ENCODE measurements around the gene LHPP. TPM values are rescaled to one million over a fixed set of nuclear protein-coding genes. Genes with fewer than 3 reads are reported as not detected.

Gene LHPP
- total RNA-seq, 1 donor from 2014 or later: 8.8 TPM

GRCh38 chr10:124418726-124419501 is 42.7 kb upstream of the LHPP start, which contains the start of gene OAT:
Gene OAT (minus strand): TSS chr10:124418923. CDS start chr10:124412171, 6,752 bp downstream.
- peak; percentile 95 for DNase-seq (ENCODE audit: low read depth, low spot score)
- Mint-ChIP-seq H3K4me3 (peak within 1 kb of the TSS; percentile 92), H3K36me3 (ENCODE audit: low read depth) (no peaks in the 10 kb centered on the region), H3K9me3 (no peaks in the 10 kb centered on the region), H3K4me1 (peaks cover 24% of the 10 kb centered on the region), H3K27ac (ENCODE audit: unreplicated experiment) (peak within 1 kb of the TSS; percentile 88), H3K27me3 (ENCODE audit: low read depth) (peaks cover 40% of the 10 kb centered on the region)
- peak; percentile 49 for TF ChIP-seq CTCF (conservative IDR thresholded peaks at IDR 0.05)

- Mint-ChIP-seq H3K36me3 (ENCODE audit: low read depth) (no peaks in the 10 kb centered on the region), H3K4me3 (peak overlapping the region; percentile 90), H3K9me3 (no peaks in the 10 kb centered on the region), H3K27ac (ENCODE audit: unreplicated experiment) (no peak overlapping the region), H3K27me3 (ENCODE audit: low read depth) (peaks cover 47% of the 10 kb centered on the region), H3K4me1 (peaks cover 24% of the 10 kb centered on the region)
- no peak for DNase-seq (ENCODE audit: low read depth, low spot score)
- no peak for TF ChIP-seq CTCF (conservative IDR thresholded peaks at IDR 0.05)
Observed at GRCh38 chr10:124419635-124420034, 42.0 kb upstream of the LHPP start.

DNA sequence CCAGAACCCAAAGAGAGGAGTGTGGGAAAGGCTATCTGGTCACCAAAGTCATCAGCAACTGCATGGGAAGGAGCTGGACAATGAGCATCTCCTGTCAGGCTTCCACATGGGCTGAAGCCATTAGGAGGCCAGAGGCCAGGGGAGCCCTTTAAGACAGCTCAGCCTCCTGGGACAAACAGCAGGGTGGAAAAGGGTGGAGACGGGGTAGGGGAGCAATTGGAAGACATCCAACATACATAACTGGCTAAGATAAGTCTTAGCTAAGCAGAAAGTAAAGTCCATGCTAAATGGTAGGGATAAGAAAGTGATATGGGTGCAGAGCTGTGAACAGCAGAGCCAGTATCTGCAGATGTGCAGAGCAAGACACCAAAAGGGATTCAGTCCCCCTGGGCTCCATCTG is 41.4 kb upstream of the LHPP start:
- Mint-ChIP-seq H3K27ac (ENCODE audit: unreplicated experiment) (no peak overlapping the region), H3K9me3 (no peaks in the 10 kb centered on the region), H3K4me3 (peak overlapping the region; percentile 49), H3K4me1 (peaks cover 24% of the 10 kb centered on the region), H3K36me3 (ENCODE audit: low read depth) (no peaks in the 10 kb centered on the region), H3K27me3 (ENCODE audit: low read depth) (peaks cover 48% of the 10 kb centered on the region)
- TF ChIP-seq CTCF (conservative IDR thresholded peaks at IDR 0.05): no peak
- DNase-seq (ENCODE audit: low read depth, low spot score): no peak

DNA sequence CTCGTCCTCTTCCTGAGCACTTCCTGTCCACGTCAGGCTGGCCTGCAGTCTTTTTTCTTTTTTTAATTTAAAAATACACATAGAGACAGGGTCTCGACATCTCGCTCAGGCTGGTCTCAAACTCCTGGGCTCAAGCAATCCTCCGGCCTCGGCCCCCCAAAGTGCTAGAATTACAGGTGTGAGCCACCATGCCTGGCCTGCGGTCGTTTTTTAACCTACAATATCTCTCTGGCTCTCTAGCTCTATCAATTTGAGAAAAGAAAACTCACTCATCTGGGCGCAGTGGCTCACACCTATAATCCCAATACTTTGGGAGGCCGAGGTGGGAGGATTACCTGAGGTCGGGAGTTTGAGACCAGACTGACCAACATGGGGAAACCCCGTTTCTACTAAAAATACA is 38.9 kb upstream of the LHPP start:
- Mint-ChIP-seq H3K27me3 (ENCODE audit: low read depth) (peaks cover 55% of the 10 kb centered on the region), H3K4me1 (peaks cover 7% of the 10 kb centered on the region), H3K9me3 (no peaks in the 10 kb centered on the region), H3K4me3 (no peak overlapping the region), H3K27ac (ENCODE audit: unreplicated experiment) (no peak overlapping the region), H3K36me3 (ENCODE audit: low read depth) (no peaks in the 10 kb centered on the region)
- no peak for DNase-seq (ENCODE audit: low read depth, low spot score)
- TF ChIP-seq CTCF (conservative IDR thresholded peaks at IDR 0.05): no peak

GRCh38 chr10:124423813-124424212 is 37.8 kb upstream of the LHPP start:
- TF ChIP-seq CTCF (conservative IDR thresholded peaks at IDR 0.05): no peak
- Mint-ChIP-seq H3K4me1 (peaks cover 3% of the 10 kb centered on the region), H3K9me3 (no peaks in the 10 kb centered on the region), H3K36me3 (ENCODE audit: low read depth) (no peaks in the 10 kb centered on the region), H3K4me3 (no peak overlapping the region), H3K27ac (ENCODE audit: unreplicated experiment) (no peak overlapping the region), H3K27me3 (ENCODE audit: low read depth) (peaks cover 63% of the 10 kb centered on the region)
- no peak for DNase-seq (ENCODE audit: low read depth, low spot score)

Data from neural crest cell (in vitro differentiated cells).